NCI-H226 (cell line): ENCODE results near the gene SLC39A11.
A peak's percentile ranks its signal among the peaks of the same experiment; 100 is the strongest.
"Not testable (repeated sequence)": the region's sequence is repeated elsewhere in the genome, so short reads cannot be mapped to it uniquely, and the experiment has no call there.

Source experiments
- DNase-seq: peaks from one replicate; pipeline ENCODE4 v3.0.0-alpha.2; 2015

The SLC39A11 gene

GRCh38 chr17:73069841-73070240 lies 22.6 kb downstream of the SLC39A11 start:
- no peak for DNase-seq

DNA sequence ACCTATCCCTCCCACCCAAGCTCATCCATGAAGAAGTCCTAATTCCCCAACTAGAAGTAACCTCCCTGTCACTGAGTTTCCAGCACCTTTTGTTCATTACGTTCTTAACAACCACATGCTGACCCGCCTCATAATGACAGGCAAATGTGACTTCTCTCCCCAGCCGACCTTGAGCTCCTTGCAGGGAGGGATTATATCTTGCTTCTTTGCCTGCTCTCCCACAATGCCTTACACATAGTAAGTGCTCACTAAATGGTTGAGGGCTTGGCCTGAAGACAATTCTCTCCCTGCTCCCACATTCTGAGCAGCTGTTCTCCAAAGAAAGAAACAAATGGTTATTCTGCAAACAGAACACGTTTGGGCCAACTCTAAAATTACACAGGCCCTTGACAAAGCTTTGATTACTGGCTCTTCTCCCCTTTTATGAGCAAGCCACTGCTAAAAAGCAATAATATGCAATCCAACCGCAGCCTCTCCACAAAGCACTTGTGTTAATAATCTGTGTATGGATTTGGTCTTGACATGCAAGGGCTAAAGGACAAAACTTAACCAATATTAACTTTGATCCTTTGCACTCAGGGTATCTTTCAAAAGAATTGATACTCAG lies 23.2 kb downstream of the SLC39A11 start:
- no peak for DNase-seq

GRCh38 chr17:73068322-73069153 lies 23.9 kb downstream of the SLC39A11 start:
- peak; percentile 78 for DNase-seq

DNA sequence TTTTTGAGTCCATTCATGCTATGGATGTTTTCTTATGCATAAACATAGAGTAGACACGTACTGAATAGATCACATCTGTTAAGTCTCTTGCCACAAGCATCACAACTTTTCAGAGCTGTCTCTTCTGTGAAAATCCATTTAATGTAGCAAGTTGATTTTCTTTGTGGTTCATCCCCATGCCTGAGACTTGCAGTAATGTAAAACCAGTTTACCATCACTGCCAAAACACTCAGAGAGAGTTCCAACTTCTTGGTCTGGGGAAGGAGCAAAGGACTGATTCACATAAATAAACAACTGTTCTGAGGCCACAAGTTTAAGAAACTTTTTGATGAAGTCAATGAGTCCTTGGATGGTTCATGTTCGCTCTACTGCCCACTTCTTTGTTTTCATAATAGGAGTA lies 24.8 kb downstream of the SLC39A11 start:
- not testable (repeated sequence) for DNase-seq

GRCh38 chr17:73067075-73067474 lies 25.4 kb downstream of the SLC39A11 start:
- DNase-seq, result no peak

GRCh38 chr17:73066148-73066884 lies 26.2 kb downstream of the SLC39A11 start:
- DNase-seq, result no peak

DNA sequence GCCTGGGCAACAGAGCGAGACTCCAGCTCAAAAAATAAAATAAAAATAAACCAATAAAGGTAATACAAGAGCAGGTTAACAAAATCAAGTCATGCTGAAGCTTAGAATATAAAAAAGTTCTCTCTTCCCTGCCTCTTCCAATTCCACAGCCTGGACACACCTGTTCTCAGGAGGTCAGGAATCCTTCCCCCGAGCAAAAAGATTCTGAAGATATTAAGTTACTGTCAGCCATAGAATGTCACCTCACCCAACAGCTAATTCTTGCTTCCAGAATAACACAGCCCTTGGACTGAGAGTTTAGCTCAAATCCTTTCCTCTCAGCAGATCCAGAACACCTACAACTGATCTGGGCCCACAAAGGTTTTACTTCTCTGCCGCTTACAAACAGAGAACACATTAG lies 27.1 kb downstream of the SLC39A11 start:
- DNase-seq, result no peak

GRCh38 chr17:73064084-73064938 lies 28.2 kb downstream of the SLC39A11 start:
- no peak for DNase-seq

GRCh38 chr17:73062726-73063125 lies 29.8 kb downstream of the SLC39A11 start:
- no peak for DNase-seq

DNA sequence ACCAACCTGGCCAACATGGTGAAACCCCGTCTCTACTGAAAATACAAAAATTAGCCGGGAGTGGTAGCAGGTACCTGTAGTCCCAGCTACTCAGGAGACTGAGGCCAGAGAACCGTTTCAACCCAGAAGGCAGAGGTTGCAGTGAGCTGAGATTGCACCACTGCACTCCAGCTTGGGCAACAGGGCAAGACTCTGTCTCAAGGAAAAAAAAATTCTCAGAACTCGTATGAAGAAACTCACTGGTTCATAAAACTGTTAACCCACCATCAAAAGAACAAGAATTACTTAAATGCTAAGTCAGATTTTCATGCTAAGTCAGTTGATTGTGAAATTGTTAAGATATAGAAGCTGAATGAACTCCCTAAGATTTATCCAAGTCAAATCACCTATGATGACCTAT lies 31.3 kb downstream of the SLC39A11 start:
- DNase-seq, result no peak

- DNase-seq, result no peak
These were observed 31.8 kb downstream of the SLC39A11 start for GRCh38 chr17:73060721-73061120.

DNA sequence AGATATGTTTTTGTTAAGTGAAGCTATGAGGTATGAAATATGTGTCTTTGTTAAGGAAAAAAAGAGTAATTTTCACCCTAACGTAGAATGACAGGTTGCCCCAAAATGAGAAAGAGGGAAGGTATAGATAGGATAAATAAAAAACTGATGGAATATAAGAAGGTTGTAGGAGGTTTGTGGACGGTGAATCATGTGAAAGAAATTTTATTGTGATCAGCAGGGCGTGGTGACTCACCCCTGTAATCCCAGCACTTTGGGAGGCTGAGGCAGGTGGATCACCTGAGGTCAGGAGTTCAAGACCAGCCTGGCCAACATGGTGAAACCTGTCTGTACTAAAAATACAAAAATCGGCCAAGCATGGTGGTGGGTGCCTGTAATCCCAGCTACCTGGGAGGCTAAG lies 32.8 kb downstream of the SLC39A11 start:
- peak; percentile 37 for DNase-seq

- DNase-seq, result no peak
These were observed 34.5 kb downstream of the SLC39A11 start for GRCh38 chr17:73058022-73058421.

DNA sequence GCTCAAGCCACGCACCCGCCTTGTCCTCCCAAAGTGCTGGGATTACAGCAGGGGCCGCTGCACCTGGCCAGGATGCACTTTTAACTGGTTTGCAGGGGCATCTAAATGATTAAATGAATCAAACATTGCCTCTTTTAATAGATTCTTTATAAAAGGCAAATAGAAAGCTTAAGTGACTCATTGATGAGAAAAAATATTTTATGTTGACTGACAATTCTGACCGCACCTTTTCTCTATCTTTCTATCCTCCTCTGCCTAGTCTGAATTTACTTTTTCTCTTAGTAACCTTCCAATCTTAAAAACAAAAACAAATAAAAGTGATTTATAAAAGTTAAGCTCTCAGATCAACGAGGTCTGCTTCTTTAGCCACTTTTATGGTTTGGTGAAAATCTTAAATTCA lies 35.3 kb downstream of the SLC39A11 start:
- no peak for DNase-seq

DNA sequence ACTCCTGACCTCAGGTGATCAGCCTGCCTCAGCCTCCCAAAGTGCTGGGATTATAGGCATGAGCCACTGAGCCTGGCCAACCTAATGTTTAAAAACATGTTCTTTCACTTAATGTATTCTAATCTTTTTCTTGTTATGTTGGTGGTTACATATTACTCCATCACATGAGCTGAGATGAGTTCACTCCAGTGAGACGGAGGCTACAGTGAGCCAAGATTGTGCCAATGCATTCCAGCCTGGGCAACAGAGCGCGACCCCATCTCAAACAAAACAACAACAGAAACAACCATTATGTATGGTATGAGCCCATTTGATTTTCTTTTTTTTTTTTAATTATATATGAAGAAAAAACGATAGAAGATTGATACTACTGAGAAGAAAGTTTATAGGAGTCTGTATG lies 39.6 kb downstream of the SLC39A11 start:
- DNase-seq, result no peak

DNA sequence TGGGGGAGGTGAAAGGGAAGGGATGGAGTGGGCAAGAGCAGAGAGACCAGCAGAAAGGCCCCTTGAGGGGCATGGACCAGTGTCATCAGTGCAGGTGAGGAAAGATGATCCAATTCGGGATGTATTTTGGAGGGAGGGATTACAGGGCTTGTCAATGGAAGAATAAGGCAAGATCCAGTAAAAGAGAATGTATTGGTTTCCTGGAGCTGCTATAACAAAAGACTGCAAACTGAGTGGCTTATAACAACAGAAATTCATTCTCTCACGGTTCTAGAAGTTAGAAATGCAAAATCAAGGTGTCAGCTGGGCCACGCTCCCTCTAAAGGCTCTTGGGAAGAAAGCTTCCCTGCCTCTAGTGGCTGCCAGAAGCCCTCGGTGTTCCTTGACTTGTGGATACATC lies 41.7 kb downstream of the SLC39A11 start:
- no peak for DNase-seq

- no peak for DNase-seq
These were observed 44.3 kb downstream of the SLC39A11 start for GRCh38 chr17:73048170-73048569.

DNA sequence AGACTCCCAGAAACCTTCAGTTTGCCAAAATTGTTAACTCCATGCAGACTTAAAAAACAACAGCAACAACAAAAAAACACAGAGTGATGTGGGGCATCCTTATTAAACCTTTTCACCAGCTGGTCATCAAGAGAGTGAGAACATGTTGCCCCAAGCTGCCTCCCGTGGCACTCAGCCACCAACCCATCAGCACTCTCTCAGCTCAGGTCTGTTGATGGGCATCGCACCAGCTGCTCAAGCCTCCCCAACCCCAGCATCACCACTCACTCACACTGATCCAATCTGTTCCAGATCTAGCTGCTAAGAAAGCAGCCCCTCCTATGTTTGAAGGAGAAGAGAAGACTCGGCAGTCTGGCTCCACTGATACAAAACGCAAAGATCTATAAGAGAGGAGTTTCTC lies 46.8 kb downstream of the SLC39A11 start:
- DNase-seq, result no peak

GRCh38 chr17:73043686-73044581 lies 48.6 kb downstream of the SLC39A11 start:
- no peak for DNase-seq

DNA sequence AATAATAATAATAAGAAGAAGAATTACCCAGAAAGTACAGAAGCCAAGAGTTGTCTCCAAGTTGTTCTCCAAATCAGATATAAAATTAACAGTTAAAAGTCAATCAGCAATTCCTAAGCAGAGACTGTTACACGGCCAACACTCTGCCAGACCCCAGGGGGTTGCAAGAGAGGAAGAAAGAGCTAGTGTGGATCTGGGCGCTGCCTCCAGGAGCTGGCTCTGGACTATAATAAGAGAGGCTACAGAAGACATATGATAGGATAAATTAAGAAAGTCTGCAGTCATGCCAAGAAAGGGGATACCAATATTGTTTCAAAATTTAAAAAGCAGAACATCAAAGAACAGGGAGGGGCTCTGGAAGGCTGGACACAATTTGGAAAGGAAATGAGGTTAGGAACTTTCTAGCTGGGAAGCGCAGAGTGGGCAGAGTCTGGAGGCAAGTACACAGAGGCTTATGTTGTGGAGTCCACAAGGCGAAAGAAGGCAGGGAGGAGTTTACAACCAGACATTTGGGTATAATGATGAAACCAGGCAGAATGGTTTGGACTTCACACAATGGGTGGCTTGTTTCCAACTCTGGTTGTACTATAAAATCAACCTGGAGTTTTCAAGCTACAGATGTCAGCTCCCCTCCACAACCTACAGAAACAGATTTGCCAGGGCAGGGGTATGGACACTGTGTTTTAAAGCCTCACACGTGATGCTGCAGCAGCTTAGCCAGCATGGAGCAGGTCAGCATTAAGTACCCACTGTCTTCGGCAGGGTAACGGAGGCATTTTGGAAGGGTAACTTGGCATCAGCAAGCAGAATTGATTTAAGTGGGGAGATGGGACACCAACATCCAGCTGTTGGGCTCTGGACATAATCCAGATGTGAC lies 49.4 kb downstream of the SLC39A11 start:
- no peak for DNase-seq

DNA sequence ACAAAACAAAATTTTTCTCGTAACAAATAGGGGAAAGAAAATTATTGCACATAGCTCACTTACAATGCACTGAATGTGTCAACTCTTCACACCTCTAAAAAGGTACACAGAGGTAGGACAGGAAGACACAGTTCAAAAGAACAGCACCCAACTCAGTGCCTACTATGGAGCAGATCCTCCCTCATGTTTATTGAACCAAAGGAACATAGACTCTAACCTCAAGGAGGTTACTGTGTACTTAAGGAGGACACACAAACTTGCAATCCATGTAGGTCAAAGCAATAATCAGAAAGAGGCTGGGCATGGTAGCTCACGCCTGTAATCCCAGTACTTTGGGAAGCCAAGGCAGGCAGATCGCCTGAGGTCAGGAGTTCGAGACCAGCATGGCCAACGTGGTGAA lies 50.3 kb downstream of the SLC39A11 start:
- no peak for DNase-seq
